TTC549 (cell line): ENCODE results near the gene SMTNL2.
"Not testable (repeated sequence)": the region's sequence is repeated elsewhere in the genome, so short reads cannot be mapped to it uniquely, and the experiment has no call there.

Experiments used
- FAIRE-seq: peaks from 2 replicates; lab custom pipeline; 2012; peaks lifted over from hg19 to GRCh38; lab: Jason Lieb, UNC

SMTNL2 gene

DNA sequence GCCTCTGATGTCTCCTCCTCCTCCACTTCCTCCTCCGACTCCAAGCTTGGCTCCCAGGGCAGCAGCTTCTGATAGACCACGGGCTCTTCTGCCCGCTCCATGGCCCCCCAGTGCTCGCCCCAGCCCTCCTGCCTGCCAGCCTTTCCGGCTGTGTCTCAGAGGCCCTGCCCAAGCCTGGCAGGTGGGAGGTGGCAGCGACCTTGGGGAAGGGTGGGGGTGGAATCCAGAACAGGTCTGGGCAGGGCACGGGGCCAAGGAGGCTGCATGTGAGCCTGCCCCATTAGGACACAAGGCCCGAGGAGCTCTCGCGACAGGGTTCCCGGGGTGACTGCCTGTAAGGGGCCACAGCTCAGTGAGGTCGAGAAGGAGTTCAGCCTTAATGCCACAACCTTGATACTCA is 23.9 kb upstream of the SMTNL2 start, which contains the start of gene GGT6:
TSS of gene GGT6 (minus strand) at position 157 of the 400 bp plus-strand sequence. CDS start at position 101, 56 bp downstream.
- no peak for FAIRE-seq

DNA sequence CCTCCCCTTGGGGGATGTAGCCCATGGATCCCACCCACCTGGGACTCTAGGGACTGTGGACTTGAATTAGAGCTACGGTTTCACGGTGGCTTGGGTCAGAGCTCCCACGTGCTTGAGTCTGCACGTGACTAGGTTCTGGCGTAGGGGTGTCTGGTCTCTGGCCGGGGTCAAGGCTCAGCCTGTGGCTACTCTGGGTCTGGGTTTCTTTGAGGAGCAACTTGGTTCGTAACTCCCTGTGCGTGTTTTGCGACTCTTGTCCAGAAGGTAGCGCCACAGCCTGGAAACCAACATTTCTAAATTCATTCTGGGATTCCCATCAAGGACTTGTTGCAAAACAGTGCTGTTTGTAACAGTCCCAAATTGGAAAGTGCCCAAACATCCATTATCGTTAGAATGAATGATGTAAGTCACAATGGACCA is 23.5 kb upstream of the SMTNL2 start:
- peak; percentile 33 for FAIRE-seq

GRCh38 chr17:4562015-4562969 is 22.0 kb upstream of the SMTNL2 start:
- no peak for FAIRE-seq

DNA sequence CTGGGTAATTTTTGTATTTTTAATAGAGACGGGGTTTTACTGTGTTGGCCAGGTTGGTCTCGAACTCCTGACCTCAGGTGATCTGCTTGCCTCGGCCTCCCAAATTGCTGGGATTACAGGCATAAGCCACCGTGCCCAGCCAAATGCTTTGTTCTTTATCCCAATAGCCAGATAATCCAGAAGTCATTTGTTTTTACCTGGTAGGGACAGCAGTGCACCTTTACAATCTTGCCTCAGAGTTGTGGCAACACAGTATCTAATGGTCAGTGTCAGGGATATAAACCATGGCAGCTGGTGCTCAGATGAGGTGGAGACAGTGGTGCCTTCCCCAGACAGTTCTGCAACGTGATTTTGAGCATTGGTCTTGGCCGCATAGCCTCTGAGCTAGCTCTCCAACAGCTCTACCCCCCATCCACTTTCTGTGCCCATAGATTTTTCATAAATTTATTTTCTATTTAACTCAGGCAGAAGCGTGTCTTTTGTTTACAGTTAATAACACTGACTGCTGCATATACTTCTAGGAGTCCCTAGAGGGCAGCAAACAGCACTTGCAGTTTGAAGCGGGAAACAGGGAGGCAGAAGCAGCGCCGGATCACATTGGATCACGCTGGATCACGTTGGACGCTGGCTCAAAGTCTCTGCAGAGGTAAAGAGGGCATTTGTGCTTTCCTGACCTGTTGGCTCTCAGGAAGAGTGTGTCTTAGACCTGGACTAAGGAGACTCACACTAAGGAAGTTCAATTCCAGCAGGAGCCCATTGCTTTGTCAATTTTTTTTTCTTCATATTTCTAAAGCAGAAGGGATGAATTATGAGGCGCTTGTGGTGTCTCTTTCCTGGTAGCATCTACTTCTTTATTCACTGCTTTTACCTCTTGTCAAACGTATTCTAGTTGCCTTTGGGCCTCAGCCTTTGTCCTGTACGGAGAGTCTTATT is 18.9 kb upstream of the SMTNL2 start:
- peak; percentile 46 for FAIRE-seq

GRCh38 chr17:4566785-4567184 is 17.5 kb upstream of the SMTNL2 start:
- no peak for FAIRE-seq

GRCh38 chr17:4569591-4569990 is 14.7 kb upstream of the SMTNL2 start:
- FAIRE-seq = no peak

GRCh38 chr17:4572131-4572530 is 12.2 kb upstream of the SMTNL2 start:
- FAIRE-seq = no peak

- FAIRE-seq = no peak
These were observed 11.2 kb upstream of the SMTNL2 start for GRCh38 chr17:4573115-4573514.

DNA sequence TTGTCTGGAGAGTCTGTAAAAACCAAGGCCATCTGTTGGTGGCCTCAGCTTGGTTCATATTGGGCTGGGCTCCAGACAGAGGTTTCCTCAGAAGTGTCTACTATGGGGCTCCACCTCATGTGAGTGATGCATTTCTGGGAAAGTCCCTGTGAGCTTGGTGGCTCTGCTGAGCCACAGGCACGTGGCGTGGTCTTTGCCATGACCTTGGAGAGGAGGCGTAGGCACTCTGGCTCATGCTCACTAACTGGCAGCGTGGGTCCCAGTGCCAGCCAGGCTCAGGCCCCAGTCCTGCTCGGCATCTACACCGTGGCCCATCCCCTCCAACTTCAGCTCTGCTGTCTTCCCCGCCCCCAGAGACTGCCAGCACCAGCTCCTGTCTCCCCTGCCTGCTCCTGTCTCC is 10.7 kb upstream of the SMTNL2 start:
- no peak for FAIRE-seq

GRCh38 chr17:4574448-4575045 is 9.8 kb upstream of the SMTNL2 start:
- no peak for FAIRE-seq

- no peak for FAIRE-seq
These were observed 8.2 kb upstream of the SMTNL2 start for GRCh38 chr17:4576161-4576558.

DNA sequence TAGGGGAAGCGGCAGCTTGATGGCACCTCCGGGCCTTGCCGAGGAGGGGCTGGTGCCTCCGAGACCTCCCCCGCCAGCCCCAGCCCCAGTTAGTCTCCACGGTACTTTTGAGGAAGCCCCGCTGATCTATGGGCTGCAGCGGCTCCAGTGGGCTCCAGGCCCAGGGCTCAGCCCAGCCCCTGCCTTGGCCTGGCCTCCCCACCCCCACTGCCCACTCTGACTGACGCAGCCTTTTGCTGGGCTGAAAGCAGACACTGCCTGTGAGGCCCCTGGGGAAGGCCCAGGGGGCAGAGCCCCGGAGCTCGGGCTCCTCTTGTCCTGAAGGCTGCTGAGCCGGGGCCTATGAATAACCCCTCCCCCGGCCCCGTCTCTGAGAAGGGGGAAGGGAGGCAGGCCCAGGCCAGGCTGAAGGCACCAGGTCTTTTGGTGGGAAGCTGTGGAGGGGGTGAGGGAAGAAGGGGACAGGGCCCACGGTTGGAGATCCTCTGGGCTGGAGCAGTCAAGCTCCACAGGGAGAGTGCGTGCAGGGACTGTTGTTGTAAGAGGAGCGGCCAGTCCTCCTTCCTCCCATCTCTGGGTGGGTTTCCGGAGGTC is 7.5 kb upstream of the SMTNL2 start:
- FAIRE-seq = no peak

DNA sequence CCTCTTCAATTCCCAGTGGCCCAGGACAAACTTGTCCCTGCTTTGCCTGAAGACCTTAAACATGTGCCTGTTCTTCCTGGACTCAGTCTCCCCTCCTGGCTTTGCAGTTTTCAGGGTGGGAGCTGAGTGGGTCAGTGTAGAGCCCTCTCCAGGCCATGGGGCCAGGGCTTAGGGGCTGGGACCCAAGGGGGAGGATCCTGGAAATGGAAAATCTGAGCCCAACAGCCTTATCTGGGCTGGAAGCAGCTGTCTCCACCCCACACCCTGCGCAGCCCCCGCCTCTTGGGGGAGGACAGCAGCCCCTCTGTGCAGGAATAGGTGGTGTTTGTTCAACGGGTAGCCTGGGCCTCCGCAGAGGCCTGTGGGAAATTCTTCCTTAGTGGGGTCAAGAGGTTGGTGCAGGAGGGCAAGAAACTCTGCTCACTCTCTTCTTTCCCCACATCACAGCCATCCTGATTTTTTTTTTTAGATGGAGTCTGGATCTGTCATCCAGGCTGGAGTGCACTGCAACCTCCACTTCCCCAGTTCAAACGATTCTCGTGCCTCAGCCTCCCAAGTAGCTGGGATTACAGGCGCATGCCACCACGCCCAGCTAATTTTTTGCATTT is 6.8 kb upstream of the SMTNL2 start:
- FAIRE-seq = no peak

- not testable (repeated sequence) for FAIRE-seq
These were observed 6.0 kb upstream of the SMTNL2 start for GRCh38 chr17:4578349-4578748.

DNA sequence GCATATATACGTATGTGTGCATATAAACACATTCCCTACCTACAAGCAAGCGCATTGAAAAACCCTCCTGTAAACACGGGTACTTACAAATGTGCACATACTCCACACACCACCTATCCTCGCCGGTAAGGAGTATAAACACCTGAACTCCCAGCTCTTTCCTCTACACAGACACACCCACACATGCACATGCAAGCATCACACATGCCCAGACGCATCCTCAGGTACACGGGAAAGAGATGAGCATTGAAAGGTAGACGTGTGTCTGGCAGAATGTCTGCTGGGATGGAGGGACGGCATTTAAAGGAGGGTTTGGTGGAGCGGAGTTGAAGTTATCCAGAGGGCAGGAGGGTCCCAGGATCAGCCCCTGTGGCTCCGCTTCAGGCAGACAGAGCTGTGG is 4.7 kb upstream of the SMTNL2 start:
- no peak for FAIRE-seq

GRCh38 chr17:4580291-4580690 is 4.0 kb upstream of the SMTNL2 start:
- FAIRE-seq = no peak

- no peak for FAIRE-seq
These were observed 2.2 kb upstream of the SMTNL2 start for GRCh38 chr17:4582101-4582501.

- FAIRE-seq = no peak
These were observed 1.6 kb upstream of the SMTNL2 start for GRCh38 chr17:4582691-4583090.

DNA sequence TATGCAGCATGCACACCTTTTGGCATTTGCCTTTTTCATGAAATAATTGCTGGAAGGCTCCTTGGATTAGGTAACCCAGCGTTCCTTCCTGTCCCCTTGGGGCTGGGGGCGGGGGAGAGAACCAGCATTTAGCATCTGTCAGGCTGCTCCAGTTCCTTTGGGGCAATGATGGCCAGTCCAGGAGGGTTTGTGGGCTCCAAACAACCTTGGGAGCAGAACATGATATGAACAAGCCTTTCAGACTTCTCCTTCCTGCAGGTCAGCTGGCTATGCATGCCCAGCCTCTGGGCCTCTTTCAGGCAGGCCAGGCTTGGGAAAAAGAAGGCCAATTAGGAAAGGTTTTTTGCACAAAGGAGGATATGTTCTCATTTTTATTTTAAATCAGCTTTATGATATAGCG is 1.1 kb upstream of the SMTNL2 start:
- no peak for FAIRE-seq

GRCh38 chr17:4583782-4584100 is 588 bp upstream of the SMTNL2 start:
- no peak for FAIRE-seq

DNA sequence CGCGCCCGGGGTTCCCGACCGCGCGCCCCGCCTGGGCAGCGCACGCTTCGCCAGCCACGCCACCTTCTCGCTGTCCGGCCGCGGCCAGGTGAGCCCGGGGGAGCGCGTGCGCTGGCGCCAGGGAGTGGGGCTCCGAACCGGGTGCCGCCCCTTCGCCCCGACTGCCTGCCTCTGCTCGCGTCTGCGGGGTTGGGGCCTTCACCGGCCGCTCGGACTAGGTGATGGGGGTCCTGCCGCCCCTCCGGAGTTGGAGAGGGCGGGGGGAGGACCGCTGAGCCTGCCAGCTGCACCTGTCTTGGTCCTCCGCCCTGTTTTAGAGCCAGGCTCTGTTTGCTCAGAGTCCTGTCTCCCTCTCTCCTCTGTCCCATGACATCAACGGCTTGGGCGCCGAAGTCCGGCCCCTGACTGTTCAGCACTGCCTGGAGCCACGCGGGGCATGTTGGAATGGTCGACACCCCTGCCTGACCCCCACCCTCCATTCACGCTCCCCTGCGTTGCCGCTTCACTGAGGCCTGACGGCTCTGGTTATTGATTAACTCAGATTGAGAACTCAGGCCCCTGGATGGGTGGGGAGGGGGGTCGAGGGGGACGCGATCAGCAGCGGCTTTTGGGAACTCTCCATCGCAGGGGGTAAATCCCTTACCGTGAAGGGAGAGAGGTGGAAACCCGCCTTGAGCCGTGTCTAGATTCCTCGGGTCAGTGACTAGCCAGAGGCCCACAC is 748 bp downstream of the SMTNL2 start:
- FAIRE-seq = no peak
